ENCODE data around the gene DHRS7B. TPM values are rescaled to one million over a fixed set of nuclear protein-coding genes. Genes with fewer than 3 reads are reported as not detected.
"Not testable (repeated sequence)": the region's sequence is repeated elsewhere in the genome, so short reads cannot be mapped to it uniquely, and the experiment has no call there.

Gene DHRS7B
- total and polyA plus RNA-seq, 4 donors: 19.4 to 55.6 (median 31.7) TPM

DNA sequence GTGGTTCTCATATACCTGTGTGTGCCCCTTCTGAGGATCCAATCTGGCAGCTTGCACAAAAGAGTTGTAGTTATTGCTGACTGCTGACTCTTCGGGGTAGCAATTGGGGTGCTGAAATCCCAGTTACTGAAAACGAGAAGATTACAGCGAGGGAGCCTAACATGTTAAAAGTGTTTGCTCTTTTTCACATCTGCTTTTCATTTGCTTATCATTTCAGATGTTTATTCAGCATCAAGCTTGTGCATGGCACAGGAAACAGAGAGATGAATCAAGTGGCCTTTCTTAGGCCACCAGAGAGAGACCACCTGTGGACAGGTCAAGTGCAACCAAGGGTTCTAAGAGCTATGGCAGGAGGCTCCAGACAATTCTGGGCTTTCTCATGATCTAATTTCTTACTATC, 16.9 kb downstream of the DHRS7B start:
- no peak overlapping the region for H3K9ac ChIP-seq (ENCODE audit: insufficient read depth in 1 of 2, low read length in 2 of 2)

DNA sequence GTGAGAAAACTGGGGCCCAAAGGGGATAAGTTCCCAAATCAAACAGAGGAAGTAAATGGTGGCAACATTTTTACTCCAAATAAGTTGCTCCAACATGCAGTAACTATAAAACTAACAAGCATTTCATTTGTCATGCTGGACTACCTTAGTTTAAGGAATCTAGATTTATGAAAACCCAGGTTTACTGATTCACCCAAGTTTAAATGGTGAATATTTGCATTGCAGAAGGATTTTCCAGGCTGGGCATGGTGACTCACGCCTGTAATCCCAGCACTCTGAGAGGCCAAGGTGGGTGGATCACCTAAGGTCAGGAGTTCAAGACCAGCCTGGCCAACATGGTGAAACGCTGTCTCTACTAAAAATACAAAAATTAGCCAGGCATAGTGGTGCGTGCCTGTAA, 17.5 kb downstream of the DHRS7B start:
- not testable (repeated sequence) for H3K9me3 ChIP-seq (ENCODE audit: control insufficient read depth in 4 of 4, insufficient read depth in 3 of 4, low read length in 3 of 4); H3K4me3 ChIP-seq; H3K9ac ChIP-seq (ENCODE audit: insufficient read depth in 1 of 2, low read length in 2 of 2); H3K36me3 ChIP-seq (ENCODE audit: control insufficient read depth in 4 of 4, insufficient read depth in 4 of 4, low read length in 4 of 4); ATAC-seq (ENCODE audit: insufficient read depth, low FRiP score); H3K27ac ChIP-seq (ENCODE audit: low read depth in 1 of 2, low read length in 1 of 2); DNase-seq; H3K27me3 ChIP-seq (ENCODE audit: control insufficient read depth in 3 of 3, insufficient read depth in 3 of 3, low read length in 2 of 3); H3K4me1 ChIP-seq (ENCODE audit: control insufficient read depth in 5 of 5, insufficient read depth in 5 of 5, low read length in 5 of 5)
- WGBS, 2 donors: 88 to 96% methylated on average over 3 of the region's 3 CpGs

More for the DNA sequence above, 16.9 kb downstream of the DHRS7B start:
- DNase-seq: no peak
- H3K4me1 ChIP-seq (ENCODE audit: control insufficient read depth in 5 of 5, insufficient read depth in 5 of 5, low read length in 5 of 5): peaks cover 0 to 3% (median 0%) of the 10 kb centered on the region in 5 donors
- WGBS, 2 donors: 42 to 80% methylated on average over 3 of the region's 3 CpGs
- no peak overlapping the region for H3K27ac ChIP-seq (ENCODE audit: low read depth in 1 of 2, low read length in 1 of 2)
- no peak overlapping the region for H3K4me3 ChIP-seq
- no peaks in the 10 kb centered on the region for H3K27me3 ChIP-seq (ENCODE audit: control insufficient read depth in 3 of 3, insufficient read depth in 3 of 3, low read length in 2 of 3)
- no peak for ATAC-seq (ENCODE audit: insufficient read depth, low FRiP score)
- TF ChIP-seq, protein P1, sequence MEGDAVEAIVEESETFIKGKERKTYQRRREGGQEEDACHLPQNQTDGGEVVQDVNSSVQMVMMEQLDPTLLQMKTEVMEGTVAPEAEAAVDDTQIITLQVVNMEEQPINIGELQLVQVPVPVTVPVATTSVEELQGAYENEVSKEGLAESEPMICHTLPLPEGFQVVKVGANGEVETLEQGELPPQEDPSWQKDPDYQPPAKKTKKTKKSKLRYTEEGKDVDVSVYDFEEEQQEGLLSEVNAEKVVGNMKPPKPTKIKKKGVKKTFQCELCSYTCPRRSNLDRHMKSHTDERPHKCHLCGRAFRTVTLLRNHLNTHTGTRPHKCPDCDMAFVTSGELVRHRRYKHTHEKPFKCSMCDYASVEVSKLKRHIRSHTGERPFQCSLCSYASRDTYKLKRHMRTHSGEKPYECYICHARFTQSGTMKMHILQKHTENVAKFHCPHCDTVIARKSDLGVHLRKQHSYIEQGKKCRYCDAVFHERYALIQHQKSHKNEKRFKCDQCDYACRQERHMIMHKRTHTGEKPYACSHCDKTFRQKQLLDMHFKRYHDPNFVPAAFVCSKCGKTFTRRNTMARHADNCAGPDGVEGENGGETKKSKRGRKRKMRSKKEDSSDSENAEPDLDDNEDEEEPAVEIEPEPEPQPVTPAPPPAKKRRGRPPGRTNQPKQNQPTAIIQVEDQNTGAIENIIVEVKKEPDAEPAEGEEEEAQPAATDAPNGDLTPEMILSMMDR (IDR thresholded peaks at IDR 0.05; ENCODE audit: control extremely low read depth, extremely low read depth): no peak
- H3K9me3 ChIP-seq (ENCODE audit: control insufficient read depth in 4 of 4, insufficient read depth in 3 of 4, low read length in 3 of 4): peaks cover 0 to 2% (median under 1%) of the 10 kb centered on the region in 4 donors
- peaks cover 0 to 8% (median under 1%) of the 10 kb centered on the region in 4 donors for H3K36me3 ChIP-seq (ENCODE audit: control insufficient read depth in 4 of 4, insufficient read depth in 4 of 4, low read length in 4 of 4)

DNA sequence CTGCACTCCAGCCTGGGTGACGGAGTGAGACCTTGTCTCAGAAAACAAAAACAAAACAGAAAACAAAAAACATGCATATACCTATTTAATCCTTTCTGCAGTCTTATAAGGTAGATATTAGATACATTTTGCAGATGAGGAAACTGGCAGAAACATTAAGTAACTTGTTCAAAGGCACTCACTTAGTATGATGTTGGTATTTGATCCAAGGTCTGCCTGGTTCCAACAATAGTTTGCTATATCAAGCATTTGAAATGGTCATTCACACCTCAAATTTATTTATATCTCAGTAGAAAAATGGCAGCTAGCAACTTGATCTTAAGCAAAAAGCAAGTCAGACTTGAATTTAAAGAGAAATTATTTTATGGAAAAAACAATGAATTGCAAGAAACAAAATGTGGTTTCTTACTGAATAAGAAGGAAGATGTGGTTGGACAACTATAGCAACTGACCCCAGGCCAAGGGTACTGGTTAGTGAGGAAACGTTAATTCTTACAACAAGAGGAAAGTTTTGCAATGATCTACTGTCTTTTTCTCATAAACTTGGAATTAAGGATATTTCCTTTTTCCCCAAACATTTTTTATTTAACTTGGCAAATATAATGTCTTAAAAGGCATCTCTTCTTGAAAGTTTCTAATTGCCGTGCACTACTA, 19.7 kb downstream of the DHRS7B start:
- TF ChIP-seq, protein P1 (IDR thresholded peaks at IDR 0.05; ENCODE audit: control extremely low read depth, extremely low read depth): no peak
- Histone ChIP-seq H3K4me1 (ENCODE audit: control insufficient read depth in 5 of 5, insufficient read depth in 5 of 5, low read length in 5 of 5) (peaks cover 0 to 3% (median 0%) of the 10 kb centered on the region in 5 donors), H3K4me3 (no peak overlapping the region), H3K36me3 (ENCODE audit: control insufficient read depth in 4 of 4, insufficient read depth in 4 of 4, low read length in 4 of 4) (peaks cover 0 to 8% (median under 1%) of the 10 kb centered on the region in 4 donors), H3K9me3 (ENCODE audit: control insufficient read depth in 4 of 4, insufficient read depth in 3 of 4, low read length in 3 of 4) (peaks cover 0 to 6% (median 1%) of the 10 kb centered on the region in 4 donors), H3K27me3 (ENCODE audit: control insufficient read depth in 3 of 3, insufficient read depth in 3 of 3, low read length in 2 of 3) (no peaks in the 10 kb centered on the region), H3K27ac (ENCODE audit: low read depth in 1 of 2, low read length in 1 of 2) (no peak overlapping the region), H3K9ac (ENCODE audit: insufficient read depth in 1 of 2, low read length in 2 of 2) (no peak overlapping the region)
- DNase-seq (no peak), ATAC-seq (ENCODE audit: insufficient read depth, low FRiP score) (no peak)
- WGBS, 2 donors: 44 to 73% methylated on average over 3 of the region's 3 CpGs

DNA sequence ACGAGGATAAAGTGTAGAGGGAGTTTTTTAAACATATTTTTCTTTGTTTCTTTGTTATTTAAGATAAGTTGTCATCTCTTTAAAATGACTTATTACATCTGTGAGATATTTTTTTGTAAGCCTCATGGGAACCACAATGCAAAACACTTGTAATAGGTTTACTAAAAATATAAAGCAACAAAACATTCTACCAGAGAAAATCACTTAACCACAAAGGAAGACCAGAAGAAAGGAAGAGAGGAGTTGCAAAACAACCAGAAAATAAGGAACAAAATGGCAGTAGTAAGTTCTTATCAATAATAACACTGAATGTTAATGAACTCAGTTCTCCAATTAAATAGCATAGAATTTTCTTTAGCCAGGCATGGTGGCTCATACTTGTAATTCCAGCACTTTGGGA, 22.9 kb downstream of the DHRS7B start:
- TF ChIP-seq, protein P1 (IDR thresholded peaks at IDR 0.05; ENCODE audit: control extremely low read depth, extremely low read depth): no peak

More for the DNA sequence above, 22.9 kb downstream of the DHRS7B start:
- WGBS, 2 donors: 39 to 78% methylated on average over 1 of the region's 1 CpG
- Histone ChIP-seq H3K4me3 (no peak overlapping the region), H3K27me3 (ENCODE audit: control insufficient read depth in 3 of 3, insufficient read depth in 3 of 3, low read length in 2 of 3) (no peaks in the 10 kb centered on the region), H3K36me3 (ENCODE audit: control insufficient read depth in 4 of 4, insufficient read depth in 4 of 4, low read length in 4 of 4) (peaks cover 0 to 1% (median 0%) of the 10 kb centered on the region in 4 donors), H3K4me1 (ENCODE audit: control insufficient read depth in 5 of 5, insufficient read depth in 5 of 5, low read length in 5 of 5) (peaks cover 0 to 3% (median 0%) of the 10 kb centered on the region in 5 donors), H3K27ac (ENCODE audit: low read depth in 1 of 2, low read length in 1 of 2) (no peak overlapping the region), H3K9ac (ENCODE audit: insufficient read depth in 1 of 2, low read length in 2 of 2) (no peak overlapping the region), H3K9me3 (ENCODE audit: control insufficient read depth in 4 of 4, insufficient read depth in 3 of 4, low read length in 3 of 4) (peaks cover 0 to 10% (median 2%) of the 10 kb centered on the region in 4 donors)
- ATAC-seq (ENCODE audit: insufficient read depth, low FRiP score): no peak
- no peak for DNase-seq
